Body of pancreas (tissue), 4 donors: ENCODE measurements around the gene TANC1. TPM values are rescaled to one million over a fixed set of nuclear protein-coding genes. Genes with fewer than 3 reads are reported as not detected.

Source experiments
- ATAC-seq: fragments of 150-250 bp; one replicate; pipeline ENCODE4 v1.9.1; 2016
- DNase-seq, 4 donors: peaks; one replicate each; pipeline ENCODE4 v3.0.0-alpha.2; 2019
- H3K27ac ChIP-seq, 4 donors: fragments of 200-600 bp; sonication (generic); 1 replicate in 3 of 4; 2 replicates in 1 of 4; pipeline versions ENCODE4 v1.5.1 to v1.6.1; 2016 to 2019; ENCODE audit warnings: mild to moderate bottlenecking in 1 of 4, mixed read lengths in 1 of 4, moderate library complexity in 1 of 4
- H3K27me3 ChIP-seq, 2 donors: fragments of 200-600 bp; sonication (generic); one replicate each; pipeline ENCODE4 v1.6.0; 2016; ENCODE audit warnings: mild to moderate bottlenecking in 1 of 2
- H3K36me3 ChIP-seq, 2 donors: fragments of 200-600 bp; sonication (generic); replicated peaks in 1 of 2; 2 replicates each; pipeline ENCODE4 v1.5.1; 2016; ENCODE audit warnings: low read depth in 2 of 2; ENCODE audit not compliant: insufficient read depth in 1 of 2
- H3K4me1 ChIP-seq: fragments of 200-600 bp; sonication (generic); one replicate; pipeline ENCODE4 v1.6.0; 2016
- H3K4me3 ChIP-seq, 2 donors: fragments of 200-600 bp; sonication (generic); 1 replicate in 1 of 2; 2 replicates in 1 of 2; pipeline ENCODE4 v1.5.1; 2016 to 2019
- H3K9me3 ChIP-seq, 3 donors: fragments of 200-600 bp; sonication (generic); 1 replicate in 2 of 3; 2 replicates in 1 of 3; pipeline ENCODE4 v1.5.1; 2016
- CTCF ChIP-seq, 7 experiments: fragments of 450-650 bp in 4 of 7; fragments of 200-600 bp in 3 of 7; sonication (generic) in 3 of 7; IDR thresholded peaks; one replicate each; pipeline ENCODE4 v1.5.1; 2016 to 2019; ENCODE audit warnings: antibody characterized with exemption in 7 of 7
- POLR2A ChIP-seq, 3 donors: fragments of 450-650 bp; IDR thresholded peaks; one replicate each; pipeline ENCODE4 v1.6.1; 2016; ENCODE audit warnings: antibody characterized with exemption in 3 of 3, mild to moderate bottlenecking in 2 of 3
- WGBS, 2 donors: methylation state at CpG; one replicate each; pipeline ENCODE4 v1.1.5; 2017; 5-methylcytosine and 5-hydroxymethylcytosine counted together
- intact Hi-C: fragments of 100-400 bp; cut with DNase I; formaldehyde crosslinking; loops from one replicate; pipeline ENCODE4 v1.15.1; 2023
- total RNA-seq, 2 donors: library from RNA; depleted of rRNA; stranded (reverse); fragments of >200 nt; gene quantifications; one replicate each; pipeline ENCODE4 v1.1.0, GENCODE V29; 2016

TANC1 gene
- total RNA-seq, 2 donors from 2014 or later: 23.1 to 23.3 TPM

DNA sequence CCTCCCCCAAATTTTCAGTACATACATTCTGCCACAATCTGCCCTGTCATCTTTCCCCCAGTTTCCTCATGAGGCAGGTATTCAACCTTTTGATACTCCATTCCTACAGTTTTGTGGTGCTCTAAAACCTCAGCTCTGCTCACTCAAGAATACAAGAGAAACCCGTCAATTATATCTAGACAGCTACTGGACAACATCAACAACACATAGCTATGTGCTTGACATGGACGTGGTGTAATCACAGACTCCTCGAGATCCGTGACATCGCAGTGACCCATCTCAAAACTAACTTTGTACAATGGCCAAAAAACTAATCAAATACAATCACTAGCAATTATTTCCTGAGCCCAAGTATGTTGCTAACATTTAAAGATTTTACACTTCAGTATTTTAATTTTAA lies 294.5 kb downstream of the TANC1 start:
- TF ChIP-seq POLR2A (IDR thresholded peaks at IDR 0.05) (no peak), CTCF (IDR thresholded peaks at IDR 0.05) (no peak)
- no peaks in the 10 kb centered on the region for H3K27me3 ChIP-seq
- no peaks in the 10 kb centered on the region for H3K4me1 ChIP-seq
- H3K4me3 ChIP-seq: no peak overlapping the region
- no peaks in the 10 kb centered on the region for H3K36me3 ChIP-seq
- DNase-seq: no peak
- no peak overlapping the region for H3K27ac ChIP-seq
- 89 to 92% methylated on average over 5 of the region's 5 CpGs for WGBS, 2 donors
- intact Hi-C loops: no loop called here
- ATAC-seq: no peak
- H3K9me3 ChIP-seq: no peaks in the 10 kb centered on the region

DNA sequence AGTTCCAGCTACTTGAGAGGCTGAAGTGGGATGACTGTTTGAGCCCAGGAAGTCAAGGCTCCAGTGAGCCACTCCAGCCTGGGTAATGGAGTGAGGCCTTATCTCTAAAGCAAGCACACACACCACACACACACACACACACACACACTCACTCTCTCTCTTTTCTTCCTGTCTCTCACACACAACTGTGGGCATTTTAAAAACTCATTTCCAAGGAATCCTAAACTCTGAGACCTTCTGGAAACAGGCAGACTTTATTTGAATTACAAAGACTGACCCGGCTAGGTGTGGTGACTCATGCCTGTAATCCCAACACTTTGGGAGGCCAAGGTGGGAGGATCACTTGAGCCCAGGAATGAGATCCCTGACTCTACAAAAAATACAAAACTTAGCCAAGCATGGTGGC lies 296.7 kb downstream of the TANC1 start:
- no peak for TF ChIP-seq POLR2A (IDR thresholded peaks at IDR 0.05)
- TF ChIP-seq CTCF (IDR thresholded peaks at IDR 0.05): no peak
- DNase-seq (no peak), ATAC-seq (no peak)
- Histone ChIP-seq H3K9me3 (no peaks in the 10 kb centered on the region), H3K4me3 (no peak overlapping the region), H3K27me3 (no peaks in the 10 kb centered on the region), H3K4me1 (no peaks in the 10 kb centered on the region), H3K36me3 (no peaks in the 10 kb centered on the region), H3K27ac (no peak overlapping the region)
- 50 to 78% methylated on average over 1 of the region's 1 CpG for WGBS, 2 donors
- intact Hi-C loops: no loop called here

DNA sequence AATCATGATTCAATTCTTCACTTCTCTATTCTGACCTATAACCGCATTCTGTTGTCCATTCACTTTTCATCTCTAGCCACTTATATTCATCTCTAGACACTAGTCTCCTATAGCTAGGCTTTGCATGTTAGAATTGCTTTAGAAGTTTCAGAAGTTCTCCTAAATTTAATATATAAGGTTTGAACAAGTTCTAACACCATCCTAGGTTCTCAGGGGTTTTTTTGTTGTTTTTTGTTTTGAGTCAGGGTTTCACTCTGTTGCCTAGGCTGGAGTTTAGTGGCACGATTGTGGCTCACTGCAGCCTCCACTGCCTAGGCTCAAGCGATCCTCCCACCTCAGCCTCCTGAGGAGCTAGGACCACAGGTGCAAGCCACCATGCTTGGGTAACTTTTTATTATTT lies 298.1 kb downstream of the TANC1 start:
- WGBS, 2 donors: 93 to 100% methylated on average over 3 of the region's 3 CpGs
- Histone ChIP-seq H3K4me1 (no peaks in the 10 kb centered on the region), H3K9me3 (no peaks in the 10 kb centered on the region), H3K27ac (no peak overlapping the region), H3K36me3 (peaks cover 0 to 1% of the 10 kb centered on the region in 2 donors), H3K27me3 (no peaks in the 10 kb centered on the region), H3K4me3 (no peak overlapping the region)
- TF ChIP-seq CTCF (IDR thresholded peaks at IDR 0.05): no peak
- TF ChIP-seq POLR2A (IDR thresholded peaks at IDR 0.05): no peak
- ATAC-seq (no peak), DNase-seq (no peak)
- intact Hi-C loops: no loop called here

GRCh38 chr2:159267921-159268320 lies 299.5 kb downstream of the TANC1 start:
- no peak for ATAC-seq
- intact Hi-C loops: no loop called here
- no peak overlapping the region for H3K4me3 ChIP-seq

More at GRCh38 chr2:159267921-159268320, 299.5 kb downstream of the TANC1 start:
- no peaks in the 10 kb centered on the region for H3K27me3 ChIP-seq
- H3K9me3 ChIP-seq: no peaks in the 10 kb centered on the region
- H3K4me1 ChIP-seq: no peaks in the 10 kb centered on the region
- H3K27ac ChIP-seq: no peak overlapping the region
- peaks cover 0 to 1% of the 10 kb centered on the region in 2 donors for H3K36me3 ChIP-seq
- no peak for DNase-seq
- WGBS, 2 donors: 90 to 95% methylated on average over 1 of the region's 1 CpG
- TF ChIP-seq POLR2A (IDR thresholded peaks at IDR 0.05): no peak
- TF ChIP-seq CTCF (IDR thresholded peaks at IDR 0.05): no peak
